T-helper 1 cell treated with Interleukin-12 subunit alpha and Interleukin-12 subunit beta and Interleukin-4 antibody, amounts not matched to agents 30 μg/mL and 1 μg/mL, for 36 hours (primary cell): ENCODE measurements around the gene DIS3L2.

Experiments
- H3K27ac Mint-ChIP-seq: one replicate; pipeline ENCODE4 v1.8.0; 2021; ENCODE audit warnings: mild to moderate bottlenecking, mixed read lengths
- H3K27me3 Mint-ChIP-seq: one replicate; pipeline ENCODE4 v1.8.0; 2021; ENCODE audit warnings: low read depth, mixed read lengths
- H3K36me3 Mint-ChIP-seq: one replicate; pipeline ENCODE4 v1.8.0; 2021; ENCODE audit warnings: low read depth, mixed read lengths
- H3K4me1 Mint-ChIP-seq: one replicate; pipeline ENCODE4 v1.8.0; 2021; ENCODE audit warnings: low read depth, mixed read lengths
- H3K4me3 Mint-ChIP-seq: one replicate; pipeline ENCODE4 v1.8.0; 2021; ENCODE audit warnings: mild to moderate bottlenecking, moderate library complexity, mixed read lengths
- H3K9me3 Mint-ChIP-seq: one replicate; pipeline ENCODE4 v1.8.0; 2021; ENCODE audit warnings: mixed read lengths

DIS3L2 gene

DNA sequence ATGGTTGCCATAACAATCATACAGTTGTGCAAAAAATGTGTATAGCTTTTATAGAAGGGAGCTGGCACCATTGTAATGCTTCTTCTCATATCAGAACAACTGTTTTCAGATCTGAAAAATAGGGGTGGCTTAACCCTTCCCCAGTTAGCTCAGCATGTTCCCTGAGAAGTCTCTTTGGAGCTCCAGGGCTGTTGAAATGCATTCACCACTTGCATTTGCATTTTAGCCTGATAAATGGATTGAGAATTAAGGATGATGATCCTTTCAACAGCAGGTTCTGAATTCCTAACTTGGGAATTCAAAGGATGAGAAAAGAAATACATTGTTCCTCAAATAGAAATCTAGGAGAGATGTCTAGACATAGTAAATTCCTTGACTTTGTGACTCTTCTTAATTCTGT is 235.3 kb downstream of the DIS3L2 start:
- H3K36me3 Mint-ChIP-seq: peaks cover 4% of the 10 kb centered on the region
- H3K27ac Mint-ChIP-seq: no peak overlapping the region
- no peaks in the 10 kb centered on the region for H3K27me3 Mint-ChIP-seq
- H3K4me1 Mint-ChIP-seq: no peaks in the 10 kb centered on the region
- H3K4me3 Mint-ChIP-seq: no peak overlapping the region
- peaks cover 5% of the 10 kb centered on the region for H3K9me3 Mint-ChIP-seq

DNA sequence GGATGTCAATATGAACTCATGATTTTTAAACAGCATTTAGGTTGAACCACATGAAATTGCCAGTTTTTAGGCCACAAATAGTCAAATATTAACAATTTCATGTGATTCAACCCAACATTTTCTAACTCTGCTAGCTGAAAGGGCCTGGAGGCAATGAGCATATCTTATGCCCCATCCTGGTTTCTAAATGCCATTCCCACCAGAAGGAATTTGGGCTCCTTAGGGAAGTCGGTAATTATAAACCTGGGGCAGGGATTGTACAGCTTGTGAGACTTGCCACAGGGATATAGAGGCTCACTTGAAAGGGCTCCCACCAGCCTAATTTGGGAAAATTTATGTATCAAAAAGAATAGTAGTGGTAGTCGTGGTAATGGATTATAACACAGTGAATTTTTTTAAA is 238.7 kb downstream of the DIS3L2 start:
- Mint-ChIP-seq H3K36me3 (no peaks in the 10 kb centered on the region), H3K4me3 (no peak overlapping the region), H3K27me3 (no peaks in the 10 kb centered on the region), H3K4me1 (peaks cover 3% of the 10 kb centered on the region), H3K9me3 (no peaks in the 10 kb centered on the region), H3K27ac (no peak overlapping the region)

- no peaks in the 10 kb centered on the region for H3K9me3 Mint-ChIP-seq
- peaks cover 3% of the 10 kb centered on the region for H3K4me1 Mint-ChIP-seq
Measured at GRCh38 chr2:232203166-232203891, 241.8 kb downstream of the DIS3L2 start.

GRCh38 chr2:232203936-232204335 is 242.4 kb downstream of the DIS3L2 start:
- no peak overlapping the region for H3K27ac Mint-ChIP-seq
- H3K9me3 Mint-ChIP-seq: no peaks in the 10 kb centered on the region
- H3K4me1 Mint-ChIP-seq: peaks cover 3% of the 10 kb centered on the region
- H3K27me3 Mint-ChIP-seq: no peaks in the 10 kb centered on the region
- no peaks in the 10 kb centered on the region for H3K36me3 Mint-ChIP-seq
- no peak overlapping the region for H3K4me3 Mint-ChIP-seq

More at GRCh38 chr2:232203166-232203891, 241.8 kb downstream of the DIS3L2 start:
- Mint-ChIP-seq H3K27me3 (no peaks in the 10 kb centered on the region), H3K27ac (no peak overlapping the region), H3K4me3 (no peak overlapping the region), H3K36me3 (no peaks in the 10 kb centered on the region)

DNA sequence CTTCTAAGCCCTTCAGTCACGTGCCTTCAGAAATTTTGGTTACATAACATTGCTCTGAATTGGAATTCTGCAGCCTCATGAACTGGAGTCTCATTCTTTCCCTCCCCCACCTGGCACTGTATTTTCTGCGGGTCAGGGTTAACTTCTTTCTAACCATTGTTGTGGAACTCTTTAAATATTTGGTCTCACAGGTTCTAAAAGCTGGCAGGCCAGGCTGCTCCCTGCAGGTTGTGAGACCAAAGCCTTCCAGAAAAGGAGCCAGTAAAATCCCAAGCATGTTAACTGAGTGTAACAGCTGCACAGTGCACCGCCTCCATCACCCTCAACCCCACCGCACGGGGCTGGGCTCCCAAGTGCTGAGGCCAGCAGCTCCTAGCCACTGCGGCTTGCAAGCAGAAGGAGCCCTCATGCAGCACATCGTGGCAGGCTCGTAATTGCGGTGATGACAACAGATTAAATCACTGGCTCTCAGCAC is 243.0 kb downstream of the DIS3L2 start:
- H3K4me3 Mint-ChIP-seq: no peak overlapping the region
- H3K9me3 Mint-ChIP-seq: no peaks in the 10 kb centered on the region
- no peaks in the 10 kb centered on the region for H3K27me3 Mint-ChIP-seq
- peaks cover 3% of the 10 kb centered on the region for H3K4me1 Mint-ChIP-seq
- H3K27ac Mint-ChIP-seq: no peak overlapping the region
- no peaks in the 10 kb centered on the region for H3K36me3 Mint-ChIP-seq

- H3K4me3 Mint-ChIP-seq: no peak overlapping the region
- H3K9me3 Mint-ChIP-seq: no peaks in the 10 kb centered on the region
- no peak overlapping the region for H3K27ac Mint-ChIP-seq
- no peaks in the 10 kb centered on the region for H3K27me3 Mint-ChIP-seq
- peaks cover 10% of the 10 kb centered on the region for H3K36me3 Mint-ChIP-seq
- peaks cover 8% of the 10 kb centered on the region for H3K4me1 Mint-ChIP-seq
Measured at GRCh38 chr2:232207174-232207573, 245.7 kb downstream of the DIS3L2 start.

DNA sequence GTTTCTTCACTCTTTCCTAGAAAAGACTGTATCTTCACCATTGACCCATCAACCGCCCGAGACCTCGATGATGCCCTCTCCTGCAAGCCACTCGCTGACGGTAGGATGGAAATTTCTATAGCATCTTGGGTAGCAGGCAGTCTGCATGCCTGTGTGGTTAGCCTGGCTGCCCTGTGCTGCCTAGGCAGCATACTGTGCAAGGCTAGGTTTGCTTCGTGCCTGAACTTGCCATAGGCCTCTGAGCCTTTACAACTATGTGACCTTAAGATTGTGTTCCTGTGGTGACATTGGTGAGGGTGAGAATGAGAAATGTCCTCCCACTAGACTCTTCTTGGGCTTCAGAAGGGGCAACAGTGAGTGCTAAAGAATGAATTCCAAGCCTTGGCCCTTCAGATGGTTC is 248.8 kb downstream of the DIS3L2 start:
- Mint-ChIP-seq H3K27ac (no peak overlapping the region), H3K36me3 (peaks cover 15% of the 10 kb centered on the region), H3K9me3 (no peaks in the 10 kb centered on the region), H3K27me3 (no peaks in the 10 kb centered on the region), H3K4me3 (no peak overlapping the region), H3K4me1 (peaks cover 8% of the 10 kb centered on the region)

- H3K9me3 Mint-ChIP-seq: no peaks in the 10 kb centered on the region
- H3K27ac Mint-ChIP-seq: no peak overlapping the region
- H3K27me3 Mint-ChIP-seq: no peaks in the 10 kb centered on the region
- peaks cover 15% of the 10 kb centered on the region for H3K36me3 Mint-ChIP-seq
- H3K4me3 Mint-ChIP-seq: no peak overlapping the region
- peaks cover 8% of the 10 kb centered on the region for H3K4me1 Mint-ChIP-seq
Measured at GRCh38 chr2:232211743-232212686, 250.5 kb downstream of the DIS3L2 start.

DNA sequence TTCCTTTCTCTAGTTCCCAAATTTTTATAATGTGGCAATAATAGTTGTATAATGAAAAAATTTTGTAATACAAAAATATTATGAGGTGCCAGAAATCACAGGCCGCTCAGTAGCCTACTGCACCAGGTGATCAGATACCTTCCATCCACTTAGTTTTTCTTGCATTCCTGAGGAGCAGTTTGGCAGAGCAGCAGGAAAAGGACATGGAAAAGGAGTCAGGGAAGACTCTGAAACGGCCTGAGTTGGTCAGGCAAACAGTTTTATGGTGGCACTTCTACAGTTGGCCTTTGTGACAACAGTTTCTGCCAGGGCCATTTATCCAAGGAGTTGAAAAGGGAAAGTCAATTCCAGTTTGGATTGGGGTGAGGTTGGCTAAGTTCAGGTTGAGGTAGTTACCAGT is 251.7 kb downstream of the DIS3L2 start:
- Mint-ChIP-seq H3K27ac (no peak overlapping the region), H3K4me1 (peaks cover 8% of the 10 kb centered on the region), H3K36me3 (peaks cover 15% of the 10 kb centered on the region), H3K27me3 (no peaks in the 10 kb centered on the region), H3K4me3 (no peak overlapping the region), H3K9me3 (no peaks in the 10 kb centered on the region)

GRCh38 chr2:232214053-232214452 is 252.5 kb downstream of the DIS3L2 start:
- Mint-ChIP-seq H3K4me3 (no peak overlapping the region), H3K27me3 (no peaks in the 10 kb centered on the region), H3K4me1 (peaks cover 12% of the 10 kb centered on the region), H3K27ac (no peak overlapping the region), H3K9me3 (no peaks in the 10 kb centered on the region), H3K36me3 (peaks cover 15% of the 10 kb centered on the region)

DNA sequence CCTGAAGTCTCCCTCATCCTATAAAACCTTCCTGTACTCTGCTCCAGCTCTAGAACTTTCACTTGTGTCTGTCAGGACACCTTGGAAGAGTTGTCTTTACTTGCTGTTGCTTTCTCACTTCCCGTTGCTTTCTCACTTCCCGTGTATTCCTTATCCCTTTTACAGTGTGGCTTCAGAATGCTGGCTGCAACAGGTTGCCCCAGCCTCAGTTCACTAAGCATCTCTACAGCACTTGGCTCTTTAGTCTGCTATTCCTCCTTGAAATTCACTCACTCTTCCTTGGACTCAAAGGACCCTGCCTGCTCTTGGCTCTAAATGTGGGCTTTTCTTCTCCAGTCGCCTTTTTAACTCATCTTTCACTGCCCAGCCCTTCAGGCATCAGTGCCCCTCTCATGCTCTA is 254.5 kb downstream of the DIS3L2 start:
- Mint-ChIP-seq H3K27ac (no peak overlapping the region), H3K9me3 (no peaks in the 10 kb centered on the region), H3K4me1 (peaks cover 19% of the 10 kb centered on the region), H3K4me3 (no peak overlapping the region), H3K36me3 (peaks cover 8% of the 10 kb centered on the region), H3K27me3 (no peaks in the 10 kb centered on the region)

DNA sequence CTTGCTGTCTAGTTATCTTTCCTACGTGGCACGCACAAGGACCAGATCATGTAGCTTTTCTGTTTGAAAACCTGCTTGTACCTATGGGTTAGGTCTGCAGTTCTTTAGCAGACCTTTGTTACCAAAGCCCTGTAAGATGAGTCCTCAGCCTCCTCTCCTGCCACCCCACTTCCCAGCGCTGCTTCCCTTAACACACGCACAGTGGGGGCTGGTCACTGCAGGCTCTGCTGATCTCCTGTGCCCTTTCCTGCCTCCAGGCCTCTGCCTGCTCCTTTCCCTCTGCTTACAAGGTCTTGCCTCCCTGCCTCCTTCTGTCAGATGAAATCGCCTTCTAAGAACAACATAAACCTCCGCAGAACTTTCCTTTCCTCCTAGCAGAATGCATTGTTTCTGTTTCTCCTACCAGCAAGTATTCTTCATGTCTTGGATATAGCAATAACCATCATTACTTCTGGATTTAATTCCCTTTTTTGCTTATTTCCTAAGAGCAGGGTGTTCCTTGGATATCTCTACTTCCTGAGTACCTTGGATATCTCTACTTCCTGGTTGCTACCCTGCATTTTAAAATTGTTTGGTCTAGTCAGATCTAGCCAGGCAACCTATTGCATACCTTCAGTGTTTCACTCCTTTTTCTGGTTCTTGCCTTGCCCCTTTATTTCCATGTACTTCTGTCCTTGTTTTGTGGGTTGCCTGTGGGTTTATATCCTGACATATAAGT is 257.4 kb downstream of the DIS3L2 start:
- Mint-ChIP-seq H3K9me3 (no peaks in the 10 kb centered on the region), H3K36me3 (no peaks in the 10 kb centered on the region), H3K4me1 (peaks cover 11% of the 10 kb centered on the region), H3K4me3 (no peak overlapping the region), H3K27me3 (no peaks in the 10 kb centered on the region), H3K27ac (no peak overlapping the region)

GRCh38 chr2:232219496-232219870 is 258.0 kb downstream of the DIS3L2 start:
- Mint-ChIP-seq H3K4me1 (peaks cover 11% of the 10 kb centered on the region), H3K9me3 (no peaks in the 10 kb centered on the region), H3K4me3 (no peak overlapping the region), H3K27ac (no peak overlapping the region), H3K27me3 (no peaks in the 10 kb centered on the region), H3K36me3 (no peaks in the 10 kb centered on the region)

- no peak overlapping the region for H3K27ac Mint-ChIP-seq
- H3K4me3 Mint-ChIP-seq: no peak overlapping the region
Measured at GRCh38 chr2:232219932-232220331, 258.4 kb downstream of the DIS3L2 start.

More at GRCh38 chr2:232219932-232220331, 258.4 kb downstream of the DIS3L2 start:
- H3K4me1 Mint-ChIP-seq: peaks cover 11% of the 10 kb centered on the region
- no peaks in the 10 kb centered on the region for H3K27me3 Mint-ChIP-seq
- H3K9me3 Mint-ChIP-seq: no peaks in the 10 kb centered on the region
- no peaks in the 10 kb centered on the region for H3K36me3 Mint-ChIP-seq
